Caco-2 (cell line): ENCODE data around the gene EPSTI1. TPM values are rescaled to one million over a fixed set of nuclear protein-coding genes. Genes with fewer than 3 reads are reported as not detected.

Experiments
- total RNA-seq: library from RNA; stranded (reverse); gene quantifications from 2 replicates; pipeline ENCODE4 v1.2.3, GENCODE V29; 2022

EPSTI1 gene
- total RNA-seq, 1 experiment from 2014 or later, result 86.5 TPM

Other genes starting within 250 kb of the EPSTI1 start
- gene FAM216B, start 210.7 kb downstream of the EPSTI1 start, total RNA-seq, result not detected in 2 replicates
- 71.0 and 72.2 TPM in 2 replicates for gene DNAJC15, start 31.3 kb upstream of the EPSTI1 start, total RNA-seq